NCI-H226 (cell line): ENCODE data around the gene DNAH12.
A peak's percentile ranks its signal among the peaks of the same experiment; 100 is the strongest.

Experiments used
- DNase-seq: peaks from one replicate; pipeline ENCODE4 v3.0.0-alpha.2; 2015

DNAH12 gene, protein sequence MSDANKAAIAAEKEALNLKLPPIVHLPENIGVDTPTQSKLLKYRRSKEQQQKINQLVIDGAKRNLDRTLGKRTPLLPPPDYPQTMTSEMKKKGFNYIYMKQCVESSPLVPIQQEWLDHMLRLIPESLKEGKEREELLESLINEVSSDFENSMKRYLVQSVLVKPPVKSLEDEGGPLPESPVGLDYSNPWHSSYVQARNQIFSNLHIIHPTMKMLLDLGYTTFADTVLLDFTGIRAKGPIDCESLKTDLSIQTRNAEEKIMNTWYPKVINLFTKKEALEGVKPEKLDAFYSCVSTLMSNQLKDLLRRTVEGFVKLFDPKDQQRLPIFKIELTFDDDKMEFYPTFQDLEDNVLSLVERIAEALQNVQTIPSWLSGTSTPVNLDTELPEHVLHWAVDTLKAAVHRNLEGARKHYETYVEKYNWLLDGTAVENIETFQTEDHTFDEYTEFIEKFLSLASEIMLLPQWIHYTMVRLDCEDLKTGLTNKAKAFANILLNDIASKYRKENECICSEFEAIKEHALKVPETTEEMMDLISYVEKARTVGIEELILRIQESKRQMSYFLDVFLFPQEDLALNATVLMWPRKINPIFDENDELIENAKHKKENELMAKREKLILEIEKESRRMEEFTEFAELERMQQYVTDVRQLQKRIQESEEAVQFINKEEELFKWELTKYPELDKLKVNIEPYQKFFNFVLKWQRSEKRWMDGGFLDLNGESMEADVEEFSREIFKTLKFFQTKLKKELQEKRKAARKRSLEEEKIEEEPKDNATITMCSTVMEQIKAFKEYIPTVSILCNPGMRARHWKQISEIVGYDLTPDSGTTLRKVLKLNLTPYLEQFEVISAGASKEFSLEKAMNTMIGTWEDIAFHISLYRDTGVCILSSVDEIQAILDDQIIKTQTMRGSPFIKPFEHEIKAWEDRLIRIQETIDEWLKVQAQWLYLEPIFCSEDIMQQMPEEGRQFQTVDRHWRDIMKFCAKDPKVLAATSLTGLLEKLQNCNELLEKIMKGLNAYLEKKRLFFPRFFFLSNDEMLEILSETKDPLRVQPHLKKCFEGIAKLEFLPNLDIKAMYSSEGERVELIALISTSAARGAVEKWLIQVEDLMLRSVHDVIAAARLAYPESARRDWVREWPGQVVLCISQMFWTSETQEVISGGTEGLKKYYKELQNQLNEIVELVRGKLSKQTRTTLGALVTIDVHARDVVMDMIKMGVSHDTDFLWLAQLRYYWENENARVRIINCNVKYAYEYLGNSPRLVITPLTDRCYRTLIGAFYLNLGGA (N-terminal part only)

DNA sequence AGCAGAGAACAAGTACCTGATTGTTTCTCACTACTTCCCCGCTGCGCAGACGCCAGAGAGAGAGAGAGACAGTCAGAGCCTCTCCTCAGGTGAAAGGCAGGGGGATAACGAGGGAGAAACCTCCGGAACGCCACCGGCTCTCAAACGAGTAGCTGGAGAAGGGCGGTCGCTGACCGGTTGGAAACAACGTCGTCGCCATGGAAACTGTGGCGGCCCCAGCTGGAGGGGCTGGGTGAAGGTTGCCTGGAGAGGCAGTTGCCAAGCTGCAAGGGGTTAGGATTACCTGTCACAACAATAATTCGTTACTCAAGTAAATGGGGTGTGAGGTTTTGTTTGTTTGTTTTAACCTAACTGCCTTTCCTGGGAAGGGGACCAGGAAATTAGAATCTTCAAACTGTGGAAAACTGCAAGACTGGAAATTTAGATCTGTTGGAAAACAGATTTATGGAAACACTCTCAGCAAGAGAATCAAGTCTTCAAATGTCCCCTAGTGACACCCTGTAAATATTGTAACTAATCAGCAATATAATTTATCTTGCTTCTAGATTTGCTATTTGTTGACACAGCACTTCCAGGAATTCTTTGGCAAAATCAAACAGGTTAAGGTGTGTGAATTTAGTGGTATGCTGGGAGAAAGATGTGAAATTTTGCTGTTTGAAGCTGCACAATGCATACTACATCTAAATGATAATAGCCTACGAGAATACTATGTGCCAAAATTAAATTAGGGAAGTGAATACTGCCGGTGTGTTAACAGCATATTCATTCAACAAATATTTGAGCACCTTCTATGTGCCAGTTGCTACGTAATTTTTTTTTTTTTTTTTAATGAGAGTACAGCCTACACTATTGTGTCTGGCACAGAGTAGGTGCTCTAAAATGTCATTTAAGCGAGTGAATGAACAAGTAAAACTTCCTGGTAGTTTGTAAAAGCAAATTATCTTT, at the start of gene DNAH12:
Gene DNAH12, minus strand, starts transcription at position 164 of the 945 bp plus-strand sequence. CDS start 1,474 bp downstream, outside the sequence.
- DNase-seq: no peak

- DNase-seq: no peak
Measured at GRCh38 chr3:57592306-57592705, 48.2 kb upstream of the DNAH12 start.

- no peak for DNase-seq
Measured at GRCh38 chr3:57587905-57588304, 43.8 kb upstream of the DNAH12 start.

DNA sequence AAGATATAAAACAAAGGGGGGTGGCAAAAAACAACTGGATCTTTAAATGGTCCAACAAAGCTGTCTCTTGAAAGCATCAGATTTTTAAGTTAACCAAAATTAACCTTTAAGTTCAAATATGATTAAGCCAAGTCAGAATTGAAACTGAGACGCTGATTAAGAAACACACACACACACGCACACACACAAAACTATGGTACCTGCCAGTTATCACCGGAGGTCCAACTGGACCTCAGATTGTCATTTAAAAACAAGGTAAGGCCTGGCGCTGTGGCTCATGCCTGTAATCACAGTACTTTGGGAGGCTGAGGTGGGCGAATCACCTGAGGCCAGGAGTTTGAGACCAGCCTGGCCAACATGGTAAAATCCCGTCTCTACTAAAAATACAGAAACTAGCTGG, 42.6 kb upstream of the DNAH12 start:
- DNase-seq: no peak

GRCh38 chr3:57583544-57583943, 39.4 kb upstream of the DNAH12 start:
- no peak for DNase-seq

DNA sequence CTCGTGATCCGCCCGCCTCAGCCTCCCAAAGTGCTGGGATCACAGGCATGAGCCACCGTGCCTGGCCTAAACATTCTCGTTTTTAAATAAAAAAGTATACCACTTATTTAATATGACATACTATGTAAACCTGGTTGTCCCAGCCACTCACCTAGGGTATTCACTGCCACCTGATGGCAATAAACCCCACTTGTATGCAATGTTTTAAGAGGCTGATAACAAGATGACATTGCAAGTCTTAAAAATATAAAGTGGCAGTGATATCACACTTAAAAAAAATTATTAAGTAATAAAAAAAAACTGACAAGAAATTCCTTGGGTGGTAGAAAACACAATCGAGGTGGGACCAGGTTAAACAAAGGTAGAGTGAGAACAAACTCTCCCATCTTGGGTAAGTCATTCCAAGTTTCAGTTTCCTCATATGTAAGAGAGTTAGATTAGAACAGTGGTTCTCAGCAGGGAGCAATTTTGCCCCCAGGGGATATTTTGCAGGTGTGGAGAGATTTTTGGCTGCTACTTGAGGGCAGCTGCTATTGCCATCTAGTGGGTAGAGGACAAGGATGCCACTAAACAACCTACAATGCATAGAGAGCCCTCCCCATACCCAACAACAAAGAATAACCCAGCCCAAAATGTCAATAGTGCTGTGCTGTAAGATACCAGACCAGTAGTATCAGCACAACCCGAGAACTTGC, 38.5 kb upstream of the DNAH12 start:
- peak; percentile 36 for DNase-seq

DNA sequence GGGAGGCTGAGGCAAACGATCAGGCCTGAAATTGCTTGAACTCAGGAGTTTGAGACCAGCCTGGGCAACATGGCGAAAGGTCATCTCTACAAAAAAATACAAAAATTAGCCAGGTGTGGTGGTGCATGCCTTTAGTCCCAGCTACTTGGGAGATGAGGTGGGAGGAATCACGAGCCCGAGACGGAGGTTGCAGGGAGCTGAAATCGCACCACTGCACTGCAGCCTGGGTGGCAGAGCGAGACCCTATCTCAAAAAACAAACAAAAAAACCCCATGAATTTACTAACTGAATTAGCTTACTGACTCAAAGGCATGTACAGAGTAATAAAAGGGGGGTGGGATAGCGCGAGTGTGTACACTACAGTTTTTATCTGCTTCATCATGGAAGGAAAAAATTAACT, 33.7 kb upstream of the DNAH12 start:
- no peak for DNase-seq

- DNase-seq: no peak
Measured at GRCh38 chr3:57575966-57576626, 32.0 kb upstream of the DNAH12 start.

GRCh38 chr3:57572096-57572495, 28.0 kb upstream of the DNAH12 start:
- no peak for DNase-seq

GRCh38 chr3:57570878-57571277, 26.7 kb upstream of the DNAH12 start:
- DNase-seq: no peak

GRCh38 chr3:57569859-57570450, 25.8 kb upstream of the DNAH12 start:
- no peak for DNase-seq

DNA sequence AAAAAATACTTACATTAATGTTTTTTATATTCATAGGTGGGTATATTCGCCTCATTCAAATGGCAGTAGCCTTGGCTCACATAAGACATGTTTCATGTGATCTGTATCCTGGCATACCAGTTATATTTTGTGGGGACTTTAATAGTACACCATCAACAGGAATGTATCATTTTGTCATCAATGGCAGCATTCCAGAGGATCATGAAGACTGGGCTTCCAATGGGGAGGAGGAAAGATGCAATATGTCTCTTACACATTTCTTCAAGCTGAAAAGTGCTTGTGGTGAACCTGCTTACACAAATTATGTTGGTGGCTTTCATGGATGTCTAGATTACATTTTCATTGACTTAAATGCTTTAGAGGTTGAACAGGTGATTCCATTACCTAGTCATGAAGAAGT, 15.4 kb upstream of the DNAH12 start:
- peak; percentile 24 for DNase-seq

DNA sequence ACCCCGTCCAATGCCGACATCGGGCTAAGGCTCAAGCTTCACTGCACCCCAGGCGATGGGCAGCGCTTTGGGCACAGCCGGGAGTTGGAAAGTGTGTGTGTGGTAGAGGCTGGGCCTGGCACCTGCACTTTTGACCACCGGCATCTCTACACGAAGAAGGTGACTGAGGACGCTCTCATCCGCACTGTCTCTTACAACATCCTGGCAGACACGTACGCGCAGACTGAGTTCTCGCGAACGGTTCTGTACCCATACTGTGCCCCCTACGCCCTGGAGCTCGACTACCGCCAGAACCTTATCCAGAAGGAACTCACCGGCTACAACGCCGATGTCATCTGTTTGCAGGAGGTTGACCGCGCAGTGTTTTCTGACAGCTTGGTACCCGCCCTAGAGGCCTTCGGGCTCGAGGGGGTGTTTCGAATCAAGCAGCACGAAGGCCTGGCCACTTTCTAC, 13.0 kb upstream of the DNAH12 start:
- peak; percentile 22 for DNase-seq

DNA sequence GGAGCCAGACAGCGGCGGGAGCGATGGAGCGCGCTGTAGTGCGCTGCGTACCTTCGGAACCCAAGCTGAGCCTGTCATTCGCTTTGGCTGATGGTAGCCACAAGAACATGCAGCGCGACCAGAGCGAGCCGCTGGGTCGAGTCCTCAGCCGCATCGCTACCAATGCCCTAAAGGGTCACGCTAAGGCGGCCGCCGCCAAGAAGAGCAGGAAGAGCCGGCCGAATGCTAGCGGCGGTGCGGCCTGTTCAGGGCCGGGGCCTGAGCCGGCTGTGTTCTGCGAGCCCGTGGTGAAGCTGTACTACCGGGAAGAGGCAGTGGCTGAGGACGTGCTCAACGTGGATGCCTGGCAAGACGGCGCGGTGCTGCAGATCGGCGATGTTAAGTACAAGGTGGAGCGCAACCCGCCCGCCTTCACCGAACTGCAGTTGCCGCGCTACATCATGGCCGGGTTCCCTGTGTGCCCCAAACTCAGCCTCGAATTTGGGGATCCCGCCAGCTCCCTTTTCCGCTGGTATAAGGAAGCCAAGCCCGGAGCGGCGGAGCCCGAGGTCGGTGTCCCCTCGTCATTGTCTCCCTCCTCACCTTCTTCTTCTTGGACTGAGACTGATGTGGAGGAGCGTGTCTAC, 12.4 kb upstream of the DNAH12 start:
- DNase-seq: peak; percentile 7

- DNase-seq: peak; percentile 85
Measured at GRCh38 chr3:57555738-57556458, 11.8 kb upstream of the DNAH12 start, which contains the start of gene PDE12. Gene PDE12, plus strand, starts transcription at chr3:57556274. Its CDS starts 106 bp downstream, at chr3:57556380.

DNA sequence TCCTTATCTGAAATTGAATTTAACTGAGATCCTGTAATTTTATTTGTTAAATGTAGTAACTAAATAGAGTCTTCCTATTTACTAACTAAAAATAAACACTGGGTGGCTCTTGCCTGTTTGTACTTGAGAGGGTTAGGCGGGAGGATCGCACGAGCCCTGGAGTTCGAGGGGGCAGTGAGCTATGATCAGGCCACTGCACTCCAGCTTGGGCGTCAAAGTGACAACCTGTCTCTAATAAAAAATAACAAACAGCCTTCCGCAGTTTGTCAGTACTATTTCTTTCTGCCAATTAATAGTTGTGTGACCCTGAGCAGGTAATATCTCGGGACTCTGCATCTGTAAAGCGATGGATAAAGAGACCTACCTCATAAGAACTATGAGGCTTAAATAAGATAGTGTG, 11.2 kb upstream of the DNAH12 start:
- DNase-seq: no peak

GRCh38 chr3:57546616-57547015, 2.5 kb upstream of the DNAH12 start:
- no peak for DNase-seq

DNA sequence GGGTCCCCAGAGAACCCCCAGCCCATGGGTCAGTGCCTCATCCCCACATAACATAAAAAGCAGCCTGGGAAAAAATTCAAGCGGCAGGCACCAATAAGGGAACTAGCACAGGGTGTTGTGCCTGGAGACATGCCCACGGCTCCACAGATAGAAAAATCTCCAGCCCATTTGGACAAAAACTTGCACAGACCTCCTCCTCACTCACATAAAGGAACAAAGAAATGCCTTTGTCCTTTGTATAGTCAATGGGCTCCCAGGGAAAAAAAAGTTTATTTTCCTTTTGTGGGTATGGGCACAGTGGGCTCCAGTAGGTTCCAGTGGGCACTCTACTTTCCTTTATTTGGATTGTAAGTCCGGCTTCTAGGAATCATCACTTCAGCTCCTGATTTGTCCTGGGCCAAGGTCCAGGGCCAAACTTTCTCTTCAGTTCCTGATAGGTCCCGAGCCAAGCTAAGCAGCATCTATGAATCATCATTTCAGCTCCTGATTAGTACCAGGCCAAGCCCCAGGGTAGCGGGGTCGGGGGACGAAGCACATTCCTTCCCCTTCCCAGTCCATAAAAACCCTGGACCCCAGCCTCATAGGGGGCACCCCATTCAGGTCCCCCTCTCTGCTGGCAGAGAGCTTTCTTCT, 1.6 kb upstream of the DNAH12 start:
- DNase-seq: peak; percentile 3
